Keratinocyte (primary cell): ENCODE measurements around the gene NRN1L. TPM values are rescaled to one million over a fixed set of nuclear protein-coding genes. Genes with fewer than 3 reads are reported as not detected.
A peak's percentile ranks its signal among the peaks of the same experiment; 100 is the strongest.

Experiments
- DNase-seq: peaks from one replicate; pipeline ENCODE4 v3.0.0-alpha.2; 2011; ENCODE audit warnings: low read depth, missing footprints, low spot score
- FAIRE-seq: peaks from 2 replicates; lab custom pipeline; 2011; peaks lifted over from hg19 to GRCh38; lab: Jason Lieb, UNC
- H2AFZ ChIP-seq: 2 replicates; pipeline ENCODE4 v1.6.0; 2012; ENCODE audit warnings: low read length, control low read depth, inconsistent platforms; ENCODE audit not compliant: control insufficient read depth
- H3K27ac ChIP-seq: 2 replicates; pipeline ENCODE4 v1.5.1; 2011; ENCODE audit warnings: low read length; ENCODE audit not compliant: control insufficient read depth, insufficient read depth
- H3K27me3 ChIP-seq: 3 replicates; pipeline ENCODE4 v1.6.0; 2011; ENCODE audit warnings: low read length; ENCODE audit not compliant: control insufficient read depth, insufficient read depth; ENCODE audit errors: extremely low read depth
- H3K36me3 ChIP-seq, 2 experiments: 2 replicates in 1 of 2; 3 replicates in 1 of 2; pipeline ENCODE4 v1.5.1; 2011; ENCODE audit warnings: low read length in 2 of 2, mild to moderate bottlenecking in 1 of 2; ENCODE audit not compliant: control insufficient read depth in 2 of 2, insufficient read depth in 2 of 2; ENCODE audit errors: extremely low read depth in 1 of 2
- H3K4me1 ChIP-seq: 3 replicates; pipeline ENCODE4 v1.5.1; 2011; ENCODE audit warnings: low read length; ENCODE audit not compliant: control insufficient read depth, insufficient read depth; ENCODE audit errors: extremely low read depth
- H3K4me2 ChIP-seq: 3 replicates; pipeline ENCODE4 v1.6.0; 2011; ENCODE audit warnings: low read depth, low read length; ENCODE audit not compliant: control insufficient read depth, insufficient read depth; ENCODE audit errors: extremely low read depth
- H3K4me3 ChIP-seq, 3 experiments: fragments of 200-600 bp in 1 of 3; sonication (generic) in 1 of 3; 2 replicates in 2 of 3; 3 replicates in 1 of 3; pipeline ENCODE4 v1.5.1; 2011 to 2016; ENCODE audit warnings: low read length in 3 of 3, mild to moderate bottlenecking in 3 of 3, control low read depth in 2 of 3, inconsistent platforms in 1 of 3, low read depth in 1 of 3, mixed read lengths in 1 of 3, mixed run types in 1 of 3, moderate library complexity in 1 of 3; ENCODE audit not compliant: control insufficient read depth in 2 of 3, insufficient read depth in 2 of 3; ENCODE audit errors: extremely low read depth in 1 of 3
- H3K79me2 ChIP-seq: 2 replicates; pipeline ENCODE4 v1.6.0; 2012; ENCODE audit warnings: low read length; ENCODE audit not compliant: control insufficient read depth, insufficient read depth
- H3K9ac ChIP-seq: 3 replicates; pipeline ENCODE4 v1.6.0; 2011; ENCODE audit warnings: low read length; ENCODE audit not compliant: control insufficient read depth, insufficient read depth; ENCODE audit errors: extremely low read depth
- H3K9me1 ChIP-seq: 3 replicates; pipeline ENCODE4 v1.6.0; 2011; ENCODE audit warnings: low read length; ENCODE audit not compliant: control insufficient read depth, insufficient read depth; ENCODE audit errors: extremely low read depth
- H3K9me3 ChIP-seq: 2 replicates; pipeline ENCODE4 v1.5.1; 2012; ENCODE audit warnings: low read depth, low read length; ENCODE audit not compliant: control insufficient read depth
- H4K20me1 ChIP-seq: 3 replicates; pipeline ENCODE4 v1.6.0; 2011; ENCODE audit warnings: low read length; ENCODE audit not compliant: control insufficient read depth, insufficient read depth; ENCODE audit errors: extremely low read depth
- CTCF ChIP-seq, 3 experiments: IDR thresholded peaks in 1 of 3; conservative IDR thresholded peaks in 1 of 3; optimal IDR thresholded peaks in 1 of 3; 2 replicates in 2 of 3; 3 replicates in 1 of 3; pipeline versions ENCODE3 to v1.5.1; 2011; ENCODE audit warnings: low read length in 3 of 3, mild to moderate bottlenecking in 3 of 3, moderate library complexity in 2 of 3, control low read depth in 1 of 3, inconsistent platforms in 1 of 3; ENCODE audit not compliant: insufficient read depth in 2 of 3; ENCODE audit errors: extremely low read depth in 1 of 3
- EZH2 ChIP-seq: IDR thresholded peaks from one replicate; pipeline ENCODE4 v1.6.1; 2012; ENCODE audit warnings: inconsistent platforms, mild to moderate bottlenecking, low read length, moderate library complexity
- dilution Hi-C: fragments of 300-500 bp; cut with MboI; formaldehyde crosslinking; loops from one replicate; pipeline ENCODE4 v1.7.0; 2020; ENCODE audit warnings: low sequenced_read_pairs; ENCODE audit not compliant: extremely low pct_ligation_motif_present
- polyA plus RNA-seq, 5 experiments: library from polyadenylated mRNA; depleted of rRNA in 3 of 5; stranded (reverse) in 3 of 5; stranded (forward) in 1 of 5; unstranded in 1 of 5; fragments of >200 nt; gene quantifications; 1 replicate in 1 of 5; 2 replicates in 3 of 5; 3 replicates in 1 of 5; pipeline versions ENCODE4 v1.2.1 to v1.2.3, GENCODE V29; 2011 to 2012; ENCODE audit warnings: missing spikeins in 2 of 5, low read depth in 1 of 5, low replicate concordance in 1 of 5

The NRN1L gene
- polyA plus RNA-seq, 1 donor (not counting 4 experiments of a cell fraction or from before 2014, with no cell fraction given) = not detected

GRCh38 chr16:67922221-67922620, 37.5 kb downstream of the NRN1L start:
- Histone ChIP-seq H3K36me3 (peaks cover 3 to 10% of the 10 kb centered on the region in 2 experiments), H3K27me3 (no peaks in the 10 kb centered on the region), H3K4me3 (no peak overlapping the region), H3K79me2 (peaks cover 4% of the 10 kb centered on the region), H3K4me2 (no peak overlapping the region), H3K4me1 (peaks cover 33% of the 10 kb centered on the region), H2AFZ (no peak overlapping the region), H3K9ac (no peak overlapping the region), H4K20me1 (peaks cover 17% of the 10 kb centered on the region), H3K27ac (no peak overlapping the region), H3K9me1 (peaks cover 9% of the 10 kb centered on the region), H3K9me3 (no peaks in the 10 kb centered on the region)
- dilution Hi-C loops = no loop called here
- FAIRE-seq (no peak), DNase-seq (no peak)
- TF ChIP-seq EZH2 (no peak), CTCF (optimal IDR thresholded peaks at IDR 0.05 in 1 of 3, IDR thresholded peaks at IDR 0.05 in 1 of 3, conservative IDR thresholded peaks at IDR 0.05 in 1 of 3; ENCODE audit: extremely low read depth in 1 of 3, insufficient read depth in 2 of 3, low read length in 3 of 3) (no peak)

GRCh38 chr16:67922740-67923139, 38.1 kb downstream of the NRN1L start:
- no peak overlapping the region for H3K9ac ChIP-seq
- no peaks in the 10 kb centered on the region for H3K9me3 ChIP-seq
- no peak overlapping the region for H3K4me3 ChIP-seq
- H3K4me2 ChIP-seq = no peak overlapping the region
- no peak overlapping the region for H2AFZ ChIP-seq
- H3K36me3 ChIP-seq = peaks cover 5 to 14% of the 10 kb centered on the region in 2 experiments
- H4K20me1 ChIP-seq = peaks cover 13% of the 10 kb centered on the region
- H3K4me1 ChIP-seq = peaks cover 28% of the 10 kb centered on the region
- dilution Hi-C loops = no loop called here
- peaks cover 4% of the 10 kb centered on the region for H3K79me2 ChIP-seq
- H3K27me3 ChIP-seq = no peaks in the 10 kb centered on the region
- H3K27ac ChIP-seq = no peak overlapping the region
- FAIRE-seq = peak; percentile 17
- DNase-seq = no peak
- peaks cover 6% of the 10 kb centered on the region for H3K9me1 ChIP-seq
- TF ChIP-seq EZH2 (no peak), CTCF (optimal IDR thresholded peaks at IDR 0.05 in 1 of 3, IDR thresholded peaks at IDR 0.05 in 1 of 3, conservative IDR thresholded peaks at IDR 0.05 in 1 of 3; ENCODE audit: extremely low read depth in 1 of 3, insufficient read depth in 2 of 3, low read length in 3 of 3) (peak in 2 of 3 experiments; percentile 21 to 23)
